Limb (tissue), 2 donors: Measurements from ENCODE around the gene PPP2R2C.

Source experiments
- DNase-seq, 2 donors: peaks; one replicate each; pipeline ENCODE4 v3.0.0-alpha.2; 2016; ENCODE audit errors: extremely low spot score in 2 of 2

Gene PPP2R2C

DNA sequence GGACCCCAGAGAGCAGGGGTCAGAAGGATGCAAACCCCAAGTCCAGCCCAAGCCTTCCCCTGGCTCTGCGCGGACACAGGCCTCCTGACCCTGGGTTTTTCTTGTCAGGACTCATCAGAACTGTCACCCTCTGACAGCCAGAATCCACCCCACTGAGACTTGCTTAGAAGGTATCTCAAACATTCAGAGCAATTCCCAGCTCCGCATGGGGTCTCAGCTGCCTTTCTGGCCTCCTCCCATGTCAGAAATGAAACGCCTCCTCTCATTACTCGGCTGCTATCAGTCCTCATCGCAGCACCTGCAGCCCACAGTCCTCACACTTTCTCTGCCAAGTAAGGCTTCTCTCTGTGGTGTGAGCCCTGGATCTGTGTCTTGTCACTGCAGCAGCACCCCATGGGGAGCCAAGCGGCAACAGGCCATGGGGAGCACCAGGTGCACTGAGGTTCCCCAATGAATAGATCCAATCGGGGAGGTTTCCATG, 105.0 kb downstream of the PPP2R2C start:
- no peak for DNase-seq

DNA sequence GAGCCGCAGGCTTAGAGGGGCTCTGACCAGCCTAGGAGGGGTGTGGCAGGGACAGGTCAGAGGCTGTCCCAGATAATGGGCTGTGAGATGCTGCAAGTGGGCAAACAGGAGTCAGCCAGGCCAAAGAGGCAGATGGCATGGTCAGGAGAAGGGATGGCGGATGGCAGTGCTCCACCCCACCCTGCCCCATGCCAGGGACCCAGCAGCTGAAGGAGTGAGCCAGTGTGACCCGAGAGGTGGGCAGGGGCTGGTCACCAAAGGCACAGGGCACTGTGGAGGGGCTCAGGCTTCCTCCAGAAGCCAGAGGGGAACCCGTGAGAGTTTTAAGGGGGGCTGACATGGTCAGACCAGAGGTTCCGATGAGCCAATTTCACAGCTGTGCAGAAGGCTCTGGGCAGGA, 105.8 kb downstream of the PPP2R2C start:
- no peak for DNase-seq

DNA sequence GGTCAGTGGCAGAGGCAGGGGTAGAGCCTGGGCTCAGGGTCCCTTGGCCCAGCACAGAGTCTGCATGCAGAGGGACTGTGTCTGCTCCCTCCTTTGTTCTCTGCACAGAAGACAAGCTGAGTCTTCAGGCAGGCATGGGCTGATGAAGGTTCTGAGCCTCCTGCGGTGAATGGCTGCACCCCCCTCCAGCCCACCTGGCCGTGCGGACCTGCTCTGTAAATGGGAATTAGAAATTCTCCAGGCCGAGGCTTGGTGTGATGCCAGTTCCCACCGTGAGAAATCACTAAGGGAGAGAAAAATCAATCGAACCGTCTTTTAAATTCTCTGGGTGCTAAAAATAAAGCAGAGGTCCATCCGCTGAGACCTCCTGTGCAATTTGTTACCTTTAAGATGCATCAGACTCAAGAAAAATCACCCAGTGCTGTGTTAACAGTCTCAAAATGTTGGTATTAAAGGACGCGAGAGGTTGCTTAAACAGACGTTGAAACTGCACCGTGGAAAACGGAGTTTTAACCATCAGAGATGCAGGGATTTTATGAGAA, 106.8 kb downstream of the PPP2R2C start:
- no peak for DNase-seq

DNA sequence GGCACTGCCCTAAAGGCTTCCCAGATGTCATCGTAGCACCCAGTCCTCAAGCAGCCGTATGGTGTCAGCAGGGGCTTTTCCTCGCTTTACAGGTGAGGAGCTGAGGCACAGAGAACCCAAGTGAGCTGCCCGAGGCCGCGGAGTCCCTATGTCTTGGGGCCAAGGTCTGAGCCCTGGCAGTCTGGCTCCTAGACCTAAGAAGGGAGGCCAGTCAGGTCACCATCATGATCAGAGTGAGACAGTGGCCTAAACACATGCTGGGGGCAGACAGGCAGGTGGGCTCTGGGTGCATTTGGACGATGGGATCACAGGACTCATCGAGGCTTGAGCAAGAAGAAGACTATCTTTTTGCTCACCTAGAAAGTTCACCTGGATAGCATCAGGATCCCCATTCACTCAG, 107.8 kb downstream of the PPP2R2C start:
- no peak for DNase-seq

DNA sequence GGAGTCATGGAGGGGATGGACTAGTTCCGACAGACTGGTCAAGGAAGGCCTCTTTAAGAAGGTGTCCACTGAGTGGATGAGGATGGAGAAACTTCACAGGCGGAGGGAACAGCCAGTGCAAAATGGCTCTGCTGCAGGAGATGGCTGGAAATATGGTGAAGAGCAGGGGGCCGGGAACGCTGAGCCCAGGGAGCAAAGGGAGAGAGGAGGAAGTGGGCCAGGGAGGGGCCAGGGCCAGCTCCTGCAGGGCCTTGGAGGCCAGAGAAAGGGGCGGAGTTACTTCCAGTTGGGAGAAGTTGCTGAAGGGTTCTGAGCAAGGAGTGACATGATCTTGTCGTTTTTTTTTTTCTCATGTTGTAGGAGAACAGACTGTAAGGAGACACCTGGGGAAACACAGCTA, 108.3 kb downstream of the PPP2R2C start:
- DNase-seq: no peak

DNA sequence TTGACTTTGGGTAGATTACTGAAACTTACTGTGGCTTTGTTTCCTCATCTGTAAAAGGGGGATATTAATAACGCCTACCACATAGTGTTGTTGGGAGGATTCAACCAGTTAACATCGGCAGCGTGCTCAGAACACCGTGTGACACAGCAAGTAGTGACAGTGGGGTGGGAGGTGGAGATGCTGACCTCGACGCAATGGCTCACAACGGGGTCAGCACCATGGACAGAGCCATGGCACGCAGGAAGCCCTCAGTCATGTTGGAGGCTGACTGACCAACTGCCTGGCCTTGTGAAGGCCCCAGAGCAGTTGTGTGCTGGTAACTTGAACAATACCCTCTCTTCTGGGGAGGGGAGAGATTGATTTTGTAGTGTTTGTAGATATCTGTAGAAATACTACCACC, 109.5 kb downstream of the PPP2R2C start:
- DNase-seq: peak in 1 of 2 donors; percentile 60

DNA sequence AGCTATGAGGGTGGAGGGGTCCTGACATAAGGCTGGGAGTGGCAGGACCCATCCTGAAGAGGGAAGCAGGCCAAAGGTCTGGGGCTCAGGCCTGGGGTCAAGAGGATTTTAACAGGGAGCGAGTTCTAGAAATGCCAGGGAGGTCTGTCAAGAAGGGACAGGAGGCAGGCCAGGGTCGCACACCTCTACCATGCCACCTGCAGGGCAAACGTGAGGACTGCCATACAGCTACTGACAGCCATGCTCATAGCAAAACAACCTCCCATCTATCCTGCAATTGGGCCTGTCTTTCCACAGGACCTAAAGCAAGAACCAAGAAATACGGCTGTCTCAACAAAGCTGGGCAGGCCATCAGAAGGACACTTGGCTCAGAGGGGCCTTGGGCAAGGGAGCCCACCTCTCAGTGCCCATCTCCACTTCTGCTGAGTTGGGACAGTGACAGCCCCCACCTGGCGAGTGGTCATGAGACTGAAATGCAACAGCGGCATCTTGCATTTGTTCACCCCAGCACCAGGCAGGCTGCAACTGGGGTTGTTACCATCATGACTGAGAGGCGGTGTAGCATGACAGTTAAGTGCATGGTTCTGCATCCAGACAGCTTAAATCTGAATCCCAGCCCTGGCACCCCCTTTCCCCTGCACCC, 110.0 kb downstream of the PPP2R2C start:
- DNase-seq: no peak

DNA sequence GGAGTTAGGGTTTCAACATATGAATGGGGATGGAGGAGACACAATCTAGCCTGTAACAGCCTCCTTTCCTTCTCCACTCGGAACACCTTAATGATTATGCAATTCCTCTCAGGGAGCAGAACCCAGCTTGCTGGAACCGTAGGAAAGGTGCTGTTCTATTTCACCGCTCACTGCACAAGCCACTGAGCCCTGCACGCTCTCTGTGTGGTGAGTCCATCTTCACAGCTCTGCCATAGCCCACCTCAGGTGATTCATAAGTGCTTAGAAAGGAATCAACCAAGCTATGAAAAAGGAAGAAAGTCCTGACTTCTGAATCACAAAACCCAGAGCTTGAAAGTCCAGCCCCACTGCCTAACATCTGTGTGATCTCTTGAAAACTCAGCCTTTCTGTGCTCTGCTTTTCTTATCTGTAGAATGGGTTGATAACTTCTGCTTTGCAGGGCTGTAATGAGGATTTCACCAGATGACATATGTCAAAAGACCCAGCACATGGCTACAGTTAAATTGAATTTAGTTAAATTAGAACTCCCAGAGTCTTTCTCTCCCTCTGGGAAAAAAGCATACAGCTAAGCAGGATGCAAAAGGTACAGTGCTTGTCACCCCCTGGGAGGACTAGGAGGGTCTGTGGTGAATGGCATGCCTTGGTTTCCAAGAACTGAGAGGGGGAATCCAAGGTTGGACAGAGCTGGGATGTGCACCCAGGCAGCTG, 111.2 kb downstream of the PPP2R2C start:
- DNase-seq: no peak

DNA sequence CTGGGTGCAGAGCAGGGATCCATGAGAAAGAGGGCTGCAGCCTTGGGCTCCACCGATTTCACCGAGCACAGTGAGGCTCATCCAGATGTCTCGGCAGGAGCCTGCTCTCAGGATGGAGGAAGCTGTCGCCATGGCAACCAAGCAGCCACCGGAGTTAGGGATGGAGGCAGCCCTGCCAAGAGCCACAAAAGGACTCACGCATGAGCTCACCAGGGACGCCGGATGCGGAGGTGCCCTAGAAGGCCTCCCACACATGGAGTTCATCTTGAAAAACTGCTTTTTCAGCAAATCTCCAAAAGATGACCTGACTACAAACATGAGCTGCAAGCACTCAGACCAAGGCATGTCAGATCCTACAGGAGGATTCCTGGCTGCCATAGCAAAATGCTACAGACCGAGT, 112.0 kb downstream of the PPP2R2C start:
- DNase-seq: peak in 1 of 2 donors; percentile 68

DNA sequence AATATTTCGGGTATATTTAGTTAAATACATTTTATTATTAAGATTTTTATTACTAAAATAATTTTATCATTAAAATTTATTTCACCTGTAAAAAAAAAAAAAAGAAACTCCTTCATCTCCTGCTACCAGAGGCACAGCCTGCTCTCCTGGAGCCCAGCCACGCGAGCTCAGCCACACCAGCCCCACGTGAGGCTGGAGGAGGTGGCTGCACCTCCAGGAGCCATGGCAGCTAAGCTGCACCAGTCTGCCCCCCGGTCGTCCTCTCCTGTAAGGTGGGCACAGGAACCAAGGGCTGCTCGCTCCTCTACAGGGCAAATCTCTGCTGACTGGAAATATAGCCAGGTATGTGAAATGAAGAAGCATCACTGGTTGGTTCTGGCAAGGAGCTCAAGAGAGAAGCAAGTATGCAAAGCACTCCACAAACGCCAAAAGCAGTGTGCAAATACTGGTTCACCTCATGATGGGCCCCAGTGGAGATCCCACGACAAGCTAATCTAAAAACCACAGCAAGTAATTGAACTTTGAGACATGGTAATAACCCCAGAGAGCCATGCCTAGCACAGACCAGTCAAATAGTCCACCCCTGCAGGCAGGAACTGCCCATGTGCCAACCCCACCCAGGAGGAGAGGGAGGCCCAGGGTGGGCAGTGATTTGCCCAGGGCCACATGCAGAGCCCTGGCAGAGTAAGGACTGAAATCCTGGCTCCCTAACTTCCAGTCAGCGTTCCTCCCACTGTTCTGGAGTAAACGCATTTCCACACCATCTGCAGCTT, 112.7 kb downstream of the PPP2R2C start:
- no peak for DNase-seq

DNA sequence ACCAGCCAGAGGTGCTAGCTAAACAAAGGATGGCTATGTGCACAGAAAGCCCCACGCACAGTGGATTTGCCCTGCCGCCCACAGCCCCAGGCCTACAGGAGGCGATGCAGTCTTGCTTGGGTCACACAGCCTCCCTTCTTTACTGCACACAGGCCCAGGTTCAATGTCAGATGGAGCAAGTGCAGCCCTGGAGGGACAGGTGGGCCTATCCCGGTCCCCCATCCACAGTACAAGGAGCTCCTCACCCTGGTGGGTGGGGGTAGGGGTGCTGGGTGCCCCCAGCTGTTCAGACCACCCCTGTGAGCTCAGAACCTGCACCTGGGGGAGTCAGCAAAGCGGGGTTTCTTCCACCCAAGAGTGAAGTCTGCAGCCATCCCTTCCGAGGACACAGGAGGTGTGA, 114.9 kb downstream of the PPP2R2C start:
- no peak for DNase-seq

DNA sequence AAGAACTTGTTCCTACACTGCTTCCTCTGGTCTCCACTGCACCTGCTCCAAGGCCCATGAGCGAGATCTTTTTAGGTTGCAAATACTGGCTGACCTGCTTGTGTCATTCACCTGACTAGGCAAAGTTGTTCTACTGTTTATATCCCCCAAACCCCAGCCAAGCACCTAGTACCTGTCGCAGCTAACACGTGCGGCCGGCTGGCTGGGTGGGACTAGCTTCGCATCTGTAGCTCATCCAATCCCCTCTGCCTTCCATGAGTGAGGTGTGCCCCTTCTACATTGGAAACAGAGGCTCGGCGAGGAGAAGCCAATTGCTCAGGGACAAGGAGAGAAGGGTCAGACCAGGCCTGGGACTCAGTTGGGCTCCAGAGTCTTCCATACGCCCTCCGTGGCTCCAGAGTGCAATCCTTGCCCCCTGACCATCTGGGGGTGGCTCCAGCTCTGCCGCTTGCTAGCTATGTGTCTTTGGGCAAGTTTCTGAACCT, 116.3 kb downstream of the PPP2R2C start:
- no peak for DNase-seq

DNA sequence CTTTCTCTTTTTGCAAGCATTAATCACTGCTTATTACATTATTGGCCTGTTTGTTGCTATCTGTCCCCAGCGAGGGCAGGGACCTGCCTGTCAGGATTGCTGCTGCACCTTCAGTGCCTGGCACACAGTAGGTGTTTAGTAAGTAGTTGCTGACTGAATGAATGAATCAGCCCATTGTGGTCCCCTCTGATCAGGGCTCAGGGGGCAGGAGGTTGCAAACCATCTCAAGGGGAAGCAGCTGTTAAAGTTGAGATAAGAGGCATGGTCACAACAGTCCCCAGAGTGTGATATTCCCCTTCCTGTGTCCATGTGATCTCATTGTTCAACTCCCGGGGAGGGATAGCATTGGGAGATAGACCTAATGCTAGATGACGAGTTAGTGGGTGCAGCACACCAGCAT, 117.4 kb downstream of the PPP2R2C start:
- DNase-seq: no peak

DNA sequence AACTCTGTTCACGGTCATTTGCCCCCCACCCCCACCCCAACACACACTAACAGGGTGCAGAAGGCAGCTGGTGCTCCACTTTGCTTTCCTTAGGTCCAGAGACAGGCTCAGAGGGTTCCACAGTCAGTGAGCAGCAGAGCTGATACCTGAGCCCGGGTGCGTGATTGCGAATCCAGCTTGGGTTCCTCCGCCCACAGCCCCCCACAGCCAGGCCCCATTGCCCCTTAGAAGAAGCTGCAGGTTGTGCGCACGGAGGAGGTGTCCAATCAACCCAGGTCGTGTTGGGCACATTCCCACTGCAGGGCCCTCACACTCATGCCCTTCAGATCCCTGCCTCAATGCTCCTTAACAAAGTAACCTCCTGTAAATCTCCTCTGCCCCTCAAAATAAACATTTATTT, 117.8 kb downstream of the PPP2R2C start:
- DNase-seq: no peak

DNA sequence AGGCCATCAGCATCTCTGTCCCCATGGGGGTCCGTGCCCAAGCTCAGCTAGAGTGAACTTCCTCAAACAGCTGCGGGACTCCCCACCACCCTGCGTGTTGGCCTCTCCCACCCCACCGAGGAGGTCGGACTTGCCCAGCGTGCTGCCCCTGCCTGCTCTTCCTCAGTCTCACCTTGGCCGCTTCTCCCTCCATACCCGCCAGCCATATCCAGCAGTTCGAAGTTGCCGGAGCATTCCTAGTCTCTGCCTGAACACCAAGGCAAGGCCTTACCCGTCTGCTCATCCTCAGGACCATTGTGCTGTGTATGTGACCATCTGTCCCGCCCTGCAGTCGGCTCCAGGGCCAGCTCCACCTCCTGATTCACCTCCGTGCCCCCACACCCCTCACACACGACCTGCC, 118.3 kb downstream of the PPP2R2C start:
- DNase-seq: no peak

DNA sequence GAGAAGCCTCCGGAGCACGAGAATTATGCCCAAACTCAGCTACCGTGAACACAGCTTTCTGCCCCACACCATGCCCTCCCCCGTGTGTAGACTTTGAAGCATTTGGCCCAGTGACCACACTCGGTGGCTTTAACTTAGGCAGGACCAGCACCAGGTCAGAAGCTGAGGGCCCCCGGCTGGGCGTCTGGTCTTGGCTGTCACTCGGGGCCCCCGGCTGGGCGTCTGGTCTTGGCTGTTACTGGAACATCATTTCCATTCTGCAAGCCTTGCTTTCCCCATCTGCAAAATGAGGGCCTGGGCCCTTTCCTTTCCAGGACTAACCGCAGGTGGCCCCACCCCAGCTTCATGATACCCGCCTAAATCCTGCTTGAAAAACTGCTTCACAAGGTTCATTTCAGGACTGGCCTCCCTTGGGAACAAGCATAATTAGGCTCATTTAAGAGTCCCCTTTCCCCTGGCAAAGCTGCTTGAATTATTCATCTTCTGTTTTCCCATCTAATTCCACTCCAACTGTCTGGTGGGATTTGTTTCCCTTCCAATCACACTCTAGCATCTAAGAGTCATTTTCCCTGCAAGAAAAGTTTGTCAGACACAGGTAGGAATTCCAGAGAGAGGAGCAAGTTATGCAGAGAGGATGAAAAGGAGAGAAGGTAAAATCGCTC, 120.3 kb downstream of the PPP2R2C start:
- no peak for DNase-seq

DNA sequence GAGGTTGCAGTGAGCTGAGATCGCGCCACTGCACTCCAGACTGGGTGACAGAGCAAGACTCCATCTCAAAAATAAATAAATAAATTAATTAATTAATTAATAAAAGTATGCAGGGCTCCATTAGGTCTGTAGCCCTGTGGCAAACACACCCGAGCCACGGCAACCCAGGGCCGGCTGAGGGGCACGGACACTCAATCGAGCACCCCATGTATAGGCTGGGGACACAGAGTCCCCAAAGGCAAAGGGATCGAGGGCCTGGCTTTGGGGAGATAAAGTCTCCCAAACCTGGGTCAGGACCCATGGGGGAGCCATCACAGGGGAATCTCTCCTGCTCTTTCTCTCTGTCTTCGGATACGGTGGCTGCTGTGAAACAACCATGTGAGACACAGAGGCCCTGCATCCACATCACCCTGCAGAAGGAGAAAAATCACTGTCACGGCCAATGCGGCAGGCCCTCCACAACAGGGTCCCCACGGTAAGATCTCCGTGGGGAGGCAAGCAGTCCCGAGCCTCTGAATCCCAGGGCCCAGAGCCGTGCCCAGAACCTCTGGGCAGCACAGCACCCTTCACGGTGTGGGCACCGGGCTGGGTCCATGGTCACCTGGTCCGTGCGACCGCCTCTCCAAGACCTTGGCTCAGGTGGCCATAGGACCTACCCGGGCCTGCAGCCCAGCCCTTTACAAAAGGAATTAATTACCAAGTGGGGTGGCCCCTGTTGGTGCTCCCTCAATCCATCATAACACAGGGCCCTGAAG, 121.0 kb downstream of the PPP2R2C start:
- no peak for DNase-seq

DNA sequence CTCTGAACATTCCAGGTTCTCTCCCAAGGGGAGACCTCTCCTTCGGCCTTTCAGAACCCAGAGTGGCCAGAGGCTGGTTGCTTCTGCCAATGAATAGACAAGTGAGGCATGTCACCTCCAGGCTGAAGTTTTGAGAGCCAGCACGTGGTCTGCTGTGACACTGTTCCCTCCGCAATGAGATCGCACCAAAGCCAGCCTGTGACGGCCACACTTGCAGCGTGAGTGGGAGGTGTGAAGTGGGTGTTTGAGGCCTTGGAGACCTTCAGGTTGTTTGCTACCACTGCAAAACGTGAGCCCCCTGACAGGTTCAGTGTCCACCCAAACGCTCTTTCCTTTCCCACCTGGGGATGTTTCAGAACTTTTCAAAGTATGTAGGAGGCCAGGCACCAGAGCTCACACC, 121.8 kb downstream of the PPP2R2C start:
- no peak for DNase-seq

DNA sequence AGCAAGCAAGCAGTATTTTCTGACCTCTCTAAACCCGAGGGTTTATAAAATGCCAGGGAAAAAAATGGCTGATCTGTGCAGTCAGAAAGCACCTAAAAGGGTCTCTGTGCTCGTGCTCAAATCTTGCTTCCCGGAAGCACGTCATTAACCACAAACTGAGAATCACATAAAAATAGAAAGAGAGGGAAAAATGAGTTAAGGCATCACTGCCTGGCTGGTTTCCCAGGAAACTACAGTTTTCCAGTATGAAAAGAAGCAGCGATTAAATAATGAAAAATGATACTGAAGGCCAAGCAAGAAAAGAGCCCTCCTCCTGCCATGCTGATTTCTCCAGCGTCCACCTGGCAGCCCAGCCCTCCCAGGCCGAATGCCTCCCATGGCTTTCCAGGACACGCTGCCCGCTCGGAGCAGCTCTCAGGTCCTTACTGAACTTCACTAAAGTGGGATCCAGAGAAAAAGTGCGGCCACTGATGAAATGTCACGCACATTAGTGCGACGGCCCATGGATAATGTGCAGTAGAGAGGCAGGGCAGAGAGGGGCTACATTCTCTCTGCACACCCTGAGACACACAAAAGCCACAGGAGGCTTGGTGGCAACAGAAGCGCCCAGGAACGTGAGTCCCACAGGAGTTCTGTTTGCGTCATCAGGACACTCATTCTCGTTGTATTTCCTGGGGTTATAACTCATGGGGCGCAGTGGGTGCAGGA, 122.4 kb downstream of the PPP2R2C start:
- peak in 1 of 2 donors; percentile 24 for DNase-seq

DNA sequence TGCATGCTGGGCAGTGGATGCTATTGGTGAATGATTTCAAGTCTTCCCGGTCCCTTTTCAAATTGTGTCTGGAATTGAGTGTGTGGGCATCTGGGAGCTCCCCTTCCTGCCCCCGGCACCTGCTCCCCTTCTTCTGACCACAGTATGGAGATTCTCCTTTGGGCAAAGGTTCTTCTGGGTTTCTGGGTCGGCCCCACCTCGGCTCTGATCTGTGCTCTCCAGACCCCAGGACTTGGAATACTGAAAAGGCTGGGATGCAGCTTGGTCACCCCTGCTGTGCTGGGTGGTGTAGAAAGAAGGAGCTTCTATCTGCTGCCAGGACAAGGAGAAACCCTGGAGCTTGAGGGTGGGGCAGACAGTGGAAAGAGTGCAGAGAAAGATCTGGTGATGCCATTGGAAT, 124.0 kb downstream of the PPP2R2C start:
- DNase-seq: no peak
